CMK (cell line): ENCODE data around the gene UGT1A7.
"Not testable (repeated sequence)": the region's sequence is repeated elsewhere in the genome, so short reads cannot be mapped to it uniquely, and the experiment has no call there.

ENCODE experiments used
- DNase-seq: peaks from one replicate; pipeline ENCODE4 v3.0.0-alpha.2; 2010; ENCODE audit warnings: low read depth

The UGT1A7 gene

DNA sequence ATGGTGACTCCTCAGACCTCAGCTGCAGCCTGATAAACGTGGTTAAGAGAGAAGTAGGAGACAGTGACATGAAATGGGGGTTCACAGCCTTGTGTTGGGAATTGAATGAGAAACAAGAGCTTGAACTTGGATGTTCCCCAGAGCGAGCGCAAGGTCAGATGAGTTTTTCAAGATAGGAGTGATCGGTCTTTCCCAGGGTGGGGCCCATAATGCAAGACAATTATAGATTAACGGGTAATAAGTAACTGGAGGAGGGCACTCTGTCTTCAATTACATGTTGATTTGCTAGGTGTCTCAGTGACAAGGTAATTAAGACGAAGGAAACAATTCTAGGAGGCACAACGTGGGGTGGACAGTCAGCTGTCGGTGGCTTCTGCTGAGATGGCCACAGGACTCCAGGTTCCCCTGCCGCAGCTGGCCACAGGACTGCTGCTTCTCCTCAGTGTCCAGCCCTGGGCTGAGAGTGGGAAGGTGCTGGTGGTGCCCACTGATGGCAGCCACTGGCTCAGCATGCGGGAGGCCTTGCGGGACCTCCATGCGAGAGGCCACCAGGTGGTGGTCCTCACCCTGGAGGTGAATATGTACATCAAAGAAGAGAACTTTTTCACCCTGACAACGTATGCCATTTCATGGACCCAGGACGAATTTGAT is 31.0 kb downstream of the UGT1A7 start, which contains the start of gene UGT1A5:
TSS of gene UGT1A5 (plus strand) at position 297 of the 651 bp plus-strand sequence. CDS start at position 382, 85 bp downstream.
- DNase-seq, result no peak

DNA sequence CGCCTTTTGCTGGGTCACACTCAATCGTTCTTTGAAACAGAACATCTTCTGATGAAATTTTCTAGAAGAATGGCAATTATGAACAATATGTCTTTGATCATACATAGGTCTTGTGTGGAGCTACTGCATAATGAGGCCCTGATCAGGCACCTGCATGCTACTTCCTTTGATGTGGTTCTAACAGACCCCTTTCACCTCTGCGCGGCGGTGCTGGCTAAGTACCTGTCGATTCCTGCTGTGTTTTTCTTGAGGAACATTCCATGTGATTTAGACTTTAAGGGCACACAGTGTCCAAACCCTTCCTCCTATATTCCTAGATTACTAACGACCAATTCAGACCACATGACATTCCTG is 31.5 kb downstream of the UGT1A7 start:
- DNase-seq, result no peak

DNA sequence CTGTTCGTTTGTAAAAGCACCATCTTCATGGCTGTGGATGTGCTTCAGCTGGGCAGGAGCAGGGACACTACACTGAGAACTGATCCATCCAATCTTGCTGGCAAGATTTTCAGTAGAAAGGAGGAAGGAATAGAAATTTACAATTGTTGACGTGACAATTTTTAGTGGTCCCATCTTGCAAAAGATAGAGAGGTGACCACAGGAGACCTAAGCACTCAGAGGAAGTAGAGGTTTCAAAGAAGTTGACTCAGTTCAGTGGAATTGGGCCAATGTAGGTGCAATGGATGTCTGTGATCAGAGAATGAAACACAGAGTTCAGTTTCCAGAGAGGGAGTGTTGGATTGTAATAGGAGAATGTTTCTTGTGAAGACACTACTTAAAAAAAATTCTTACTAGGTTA is 32.4 kb downstream of the UGT1A7 start:
- DNase-seq, result no peak

DNA sequence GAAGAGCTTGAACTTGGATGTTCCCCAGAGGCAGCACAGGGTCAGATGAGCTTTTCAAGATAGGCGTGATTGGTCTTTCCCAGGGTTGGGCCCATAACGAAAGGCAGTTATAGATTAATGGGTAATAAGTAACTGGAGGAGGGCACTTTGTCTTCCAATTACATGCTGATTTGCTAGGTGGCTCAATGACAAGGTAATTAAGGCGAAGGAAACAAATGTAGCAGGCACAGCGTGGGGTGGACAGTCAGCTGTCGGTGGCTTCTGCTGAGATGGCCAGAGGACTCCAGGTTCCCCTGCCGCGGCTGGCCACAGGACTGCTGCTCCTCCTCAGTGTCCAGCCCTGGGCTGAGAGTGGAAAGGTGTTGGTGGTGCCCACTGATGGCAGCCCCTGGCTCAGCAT is 36.9 kb downstream of the UGT1A7 start, which contains the start of gene UGT1A4:
TSS of gene UGT1A4 (plus strand) at position 185 of the 400 bp plus-strand sequence. CDS start at position 270, 85 bp downstream.
- no peak for DNase-seq

DNA sequence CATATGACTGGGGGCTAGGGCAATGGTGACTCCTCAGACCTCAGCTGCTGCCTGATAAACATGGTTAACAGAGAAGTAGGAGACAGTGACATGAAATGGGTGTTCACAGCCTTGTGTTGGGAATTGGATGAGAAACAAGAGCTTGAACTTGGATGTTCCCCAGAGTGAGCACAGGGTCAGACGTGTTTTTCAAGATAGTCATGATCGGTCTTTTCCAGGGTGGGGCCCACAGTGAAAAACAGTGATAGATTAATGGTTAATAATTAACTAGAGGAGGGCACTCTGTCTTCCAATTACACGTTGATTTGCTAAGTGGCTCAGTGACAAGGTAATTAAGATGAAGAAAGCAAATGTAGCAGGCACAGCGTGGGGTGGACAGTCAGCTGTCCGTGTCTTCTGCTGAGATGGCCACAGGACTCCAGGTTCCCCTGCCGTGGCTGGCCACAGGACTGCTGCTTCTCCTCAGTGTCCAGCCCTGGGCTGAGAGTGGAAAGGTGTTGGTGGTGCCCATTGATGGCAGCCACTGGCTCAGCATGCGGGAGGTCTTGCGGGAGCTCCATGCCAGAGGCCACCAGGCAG is 47.1 kb downstream of the UGT1A7 start, which contains the start of gene UGT1A3:
TSS of gene UGT1A3 (plus strand) at position 320 of the 579 bp plus-strand sequence. CDS start at position 405, 85 bp downstream.
- DNase-seq, result no peak

DNA sequence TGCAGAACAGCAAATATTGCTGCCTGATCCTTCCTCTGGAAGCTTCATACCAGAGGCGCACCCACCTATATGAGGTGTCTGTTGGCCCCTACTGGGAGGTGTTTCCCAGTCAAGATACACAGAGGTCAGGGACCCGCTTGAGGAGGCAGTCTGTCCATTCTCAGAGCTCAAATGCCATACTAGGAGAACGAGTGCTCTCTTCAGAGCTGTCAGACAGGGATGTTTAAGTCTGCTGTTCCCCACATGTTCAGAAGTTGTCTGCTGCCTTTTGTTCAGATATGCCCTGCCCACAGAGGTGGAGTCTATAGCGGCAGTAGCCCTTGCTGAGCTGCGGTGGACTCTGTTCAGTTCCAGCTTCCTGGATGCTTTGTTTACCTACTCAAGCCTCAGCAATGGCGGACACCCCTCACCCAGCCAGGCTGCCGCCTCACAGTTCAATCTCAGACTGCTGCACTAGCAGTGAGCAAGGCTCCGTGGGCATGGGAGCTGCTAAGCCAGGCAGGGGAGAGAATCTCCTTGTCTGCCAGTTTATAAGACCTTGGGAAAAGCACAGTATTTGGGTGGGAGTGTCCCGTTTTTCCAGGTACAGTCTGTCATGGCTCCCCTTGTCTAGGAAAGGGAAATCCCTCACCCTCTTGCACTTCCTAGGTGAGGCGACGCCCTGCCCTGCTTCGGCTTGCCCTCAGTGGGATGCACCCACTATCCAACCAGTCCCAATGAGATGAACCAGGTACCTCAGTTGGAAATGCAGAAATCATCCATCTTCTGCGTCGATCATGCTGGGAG is 55.4 kb downstream of the UGT1A7 start:
- DNase-seq, result not testable (repeated sequence)

DNA sequence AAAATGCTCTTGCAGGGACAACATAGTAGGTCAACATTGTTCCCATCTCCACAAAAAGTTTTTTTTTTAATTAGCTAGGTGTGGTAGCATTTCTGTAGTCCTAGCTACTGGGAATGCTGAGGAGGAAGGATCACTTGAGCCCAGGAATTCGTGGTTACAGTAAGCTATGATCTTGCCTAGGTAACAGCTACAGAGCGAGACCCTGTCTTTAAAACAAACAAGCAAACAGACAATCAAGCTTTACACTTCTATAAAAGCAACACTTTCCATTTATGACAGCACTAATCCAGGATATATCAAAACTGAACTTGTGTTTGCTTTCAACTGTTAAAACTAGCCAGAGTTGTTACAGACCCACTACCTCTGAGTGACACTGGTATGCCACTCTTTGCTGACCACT is 59.2 kb downstream of the UGT1A7 start:
- no peak for DNase-seq

DNA sequence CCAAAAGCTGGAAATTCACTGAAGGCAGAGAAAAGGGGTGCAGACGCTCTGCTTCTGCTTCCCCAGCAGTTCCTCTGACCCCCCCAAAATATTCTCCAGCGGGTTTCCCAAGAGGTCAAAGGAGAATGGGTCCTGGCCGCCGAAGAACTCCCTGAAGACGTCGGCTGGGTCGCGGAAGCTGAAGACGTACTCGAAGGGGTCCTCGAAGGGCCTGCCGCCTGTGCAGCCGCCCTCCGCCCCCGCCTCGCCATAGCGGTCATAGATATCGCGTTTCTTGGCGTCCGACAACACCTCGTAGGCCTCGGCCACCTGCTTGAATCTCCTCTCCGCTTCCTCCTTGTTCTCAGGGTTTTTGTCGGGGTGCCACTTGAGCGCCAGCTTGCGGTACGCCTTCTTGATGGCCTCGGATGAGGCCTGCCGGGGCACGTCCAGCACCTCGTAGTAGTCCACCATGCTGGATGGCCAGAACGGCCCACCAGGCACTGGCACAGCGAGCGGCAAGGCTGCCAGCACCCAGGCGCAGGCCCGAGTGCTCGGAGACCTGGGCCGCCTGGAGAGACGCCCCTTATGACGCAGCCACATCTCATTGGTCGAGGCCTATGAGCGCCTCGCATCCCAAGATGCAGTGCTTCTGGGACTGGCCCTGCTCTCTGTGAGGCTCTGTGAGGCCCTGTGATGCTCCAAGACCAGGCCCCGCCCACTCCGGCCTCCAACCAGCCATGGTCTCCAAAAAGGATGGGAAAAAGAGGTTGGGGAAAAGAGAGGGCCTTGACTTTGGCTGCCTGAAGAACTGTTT is 62.0 kb downstream of the UGT1A7 start:
- DNase-seq, result no peak

DNA sequence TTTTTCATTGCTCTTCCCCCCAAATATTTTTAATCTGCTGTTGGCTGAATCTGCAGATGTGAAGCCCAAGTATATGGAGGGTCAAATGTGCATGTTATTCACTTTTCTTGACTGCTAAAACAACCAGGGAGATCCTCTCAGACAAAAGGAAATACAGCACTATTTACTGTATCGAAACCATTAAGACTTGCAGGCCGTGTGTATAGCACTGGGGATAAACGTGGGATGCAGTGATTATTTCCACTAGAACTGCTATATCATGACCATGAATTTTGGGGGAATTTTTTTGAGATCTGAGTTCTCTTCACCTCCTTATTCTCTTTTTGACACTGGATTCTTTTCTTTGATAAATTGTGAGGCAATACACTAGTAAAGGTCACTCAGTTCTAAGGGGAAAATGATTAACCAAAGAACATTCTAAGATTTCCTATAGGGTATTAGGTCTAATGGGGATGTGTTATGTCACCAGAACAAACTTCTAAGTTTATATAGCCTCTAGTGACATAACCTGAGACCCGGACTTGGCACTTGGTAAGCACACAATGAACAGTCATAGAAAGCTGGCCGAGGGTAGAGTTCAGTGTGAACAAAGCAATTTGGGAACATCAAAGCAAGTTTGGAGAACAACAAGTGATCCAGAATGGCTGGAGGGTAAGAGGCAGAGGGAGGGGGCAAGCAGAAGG is 63.5 kb downstream of the UGT1A7 start:
- no peak for DNase-seq

DNA sequence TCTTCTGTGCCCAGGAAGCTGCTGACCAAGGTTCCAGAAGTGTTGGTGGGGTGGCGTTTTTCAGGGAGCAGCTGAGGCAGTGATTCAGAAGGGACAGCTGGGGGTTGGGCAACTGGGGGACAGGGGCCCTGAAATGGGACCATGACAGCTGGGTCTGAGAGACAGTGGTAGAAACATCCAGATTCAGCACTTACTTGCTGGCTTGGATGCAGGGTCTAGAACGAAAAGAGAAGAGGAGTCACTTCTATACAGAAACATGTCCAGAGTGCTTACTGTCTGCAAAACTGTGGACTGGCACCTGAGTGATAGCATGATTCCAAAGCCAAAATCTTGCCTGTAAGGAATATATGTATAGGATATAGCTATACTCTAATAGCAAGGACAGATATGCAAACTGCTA is 64.1 kb downstream of the UGT1A7 start:
- DNase-seq, result not testable (repeated sequence)

DNA sequence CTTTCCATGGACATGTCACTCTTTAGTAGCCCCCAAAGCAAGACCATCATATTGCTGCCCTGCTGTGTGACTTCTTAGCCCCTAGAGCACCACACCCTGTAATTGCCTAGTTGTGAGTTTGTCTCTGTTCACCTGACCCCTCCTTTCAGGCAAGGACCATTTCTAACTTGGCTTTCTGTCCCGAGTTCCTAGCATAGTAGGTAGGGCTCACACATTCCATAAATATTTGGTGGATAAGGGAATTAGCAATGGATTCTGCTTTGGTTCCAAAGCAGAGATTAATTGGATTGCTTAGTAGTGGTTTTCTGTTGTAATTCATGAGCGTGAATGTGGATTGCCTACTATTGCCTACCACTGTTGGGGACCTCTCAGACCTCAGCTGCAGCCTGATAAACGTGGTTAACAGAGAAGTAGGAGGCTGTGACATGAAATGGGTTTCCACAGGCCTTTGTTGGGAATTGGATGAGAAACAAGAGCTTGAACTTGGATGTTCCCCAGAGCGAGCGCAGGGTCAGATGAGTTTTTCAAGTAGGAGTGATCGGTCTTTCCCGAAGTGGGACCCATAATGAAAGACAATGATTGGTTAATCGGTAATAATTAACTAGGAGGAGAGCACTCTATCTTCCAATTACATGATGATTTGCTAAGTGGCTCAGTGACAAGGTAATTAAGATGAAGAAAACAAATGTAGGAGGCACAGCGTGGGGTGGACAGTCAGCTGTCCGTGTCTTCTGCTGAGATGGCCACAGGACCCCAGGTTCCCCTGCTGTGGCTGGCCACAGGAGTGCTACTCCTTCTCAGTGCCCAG is 65.0 kb downstream of the UGT1A7 start:
- DNase-seq, result no peak

DNA sequence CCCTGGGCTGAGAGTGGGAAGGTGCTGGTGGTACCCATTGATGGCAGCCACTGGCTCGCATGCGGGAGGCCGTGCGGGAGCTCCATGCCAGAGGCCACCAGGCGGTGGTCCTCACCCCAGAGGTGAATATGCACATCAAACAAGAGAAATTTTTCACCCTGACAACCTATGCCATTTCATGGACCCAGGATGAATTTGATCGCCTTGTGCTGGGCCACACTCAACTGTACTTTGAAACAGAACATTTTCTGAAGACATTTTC is 65.5 kb downstream of the UGT1A7 start:
- no peak for DNase-seq

DNA sequence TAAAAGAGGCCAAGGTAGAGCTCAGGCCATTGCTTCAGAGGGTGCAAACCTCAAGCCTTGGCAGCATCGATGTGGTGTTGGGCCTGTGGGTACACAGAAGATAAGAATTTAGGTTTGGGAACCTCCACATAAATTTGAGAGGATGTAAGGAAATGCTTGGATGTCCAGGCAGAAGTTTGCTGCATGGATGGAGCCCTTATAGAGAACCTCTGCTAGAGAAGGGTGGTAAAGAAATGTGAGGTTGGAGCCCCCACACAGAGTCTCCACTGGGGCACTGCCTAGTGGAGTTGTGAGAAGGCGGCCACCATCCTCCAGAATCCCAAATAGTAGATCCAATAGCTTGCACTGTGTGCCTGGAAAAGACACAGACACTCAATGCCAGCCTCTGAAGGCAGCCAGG is 69.0 kb downstream of the UGT1A7 start:
- DNase-seq, result not testable (repeated sequence)

DNA sequence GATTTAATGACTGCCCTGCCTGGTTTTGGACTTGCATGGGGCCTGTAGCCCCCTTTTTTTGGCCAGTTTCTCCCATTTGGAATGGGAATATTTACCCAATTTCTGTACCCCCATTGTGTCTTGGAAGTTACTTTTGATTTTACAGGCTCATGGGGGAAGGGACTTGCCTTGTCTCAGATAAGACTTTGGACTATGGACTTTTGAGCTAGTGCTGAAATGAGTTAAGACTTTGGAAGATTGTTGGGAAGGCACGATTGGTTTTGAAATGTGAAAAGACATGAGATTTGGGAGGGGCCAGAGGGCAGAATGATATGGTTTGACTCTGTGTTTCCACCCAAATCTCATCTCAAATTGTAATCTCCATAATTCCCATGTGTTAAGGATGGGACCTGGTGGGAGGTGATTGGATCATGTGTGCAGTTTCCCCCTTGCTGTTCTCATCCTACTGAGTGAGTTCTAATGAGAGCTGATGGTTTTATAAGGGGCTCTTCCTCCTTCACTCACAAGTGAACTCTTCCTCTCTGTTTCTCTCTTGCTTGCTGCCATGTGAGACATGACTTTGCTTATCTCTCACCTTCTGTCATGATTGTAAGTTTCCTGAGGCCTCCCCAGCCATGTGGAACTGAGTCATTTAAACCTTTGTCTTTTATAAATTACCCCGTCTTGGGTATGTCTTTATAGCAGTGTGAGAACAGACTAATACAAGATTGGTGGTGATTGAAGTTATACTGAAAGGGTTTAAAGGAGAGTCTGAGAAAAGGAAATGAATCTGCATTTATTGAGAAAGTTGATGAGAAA is 69.7 kb downstream of the UGT1A7 start:
- DNase-seq, result not testable (repeated sequence)

DNA sequence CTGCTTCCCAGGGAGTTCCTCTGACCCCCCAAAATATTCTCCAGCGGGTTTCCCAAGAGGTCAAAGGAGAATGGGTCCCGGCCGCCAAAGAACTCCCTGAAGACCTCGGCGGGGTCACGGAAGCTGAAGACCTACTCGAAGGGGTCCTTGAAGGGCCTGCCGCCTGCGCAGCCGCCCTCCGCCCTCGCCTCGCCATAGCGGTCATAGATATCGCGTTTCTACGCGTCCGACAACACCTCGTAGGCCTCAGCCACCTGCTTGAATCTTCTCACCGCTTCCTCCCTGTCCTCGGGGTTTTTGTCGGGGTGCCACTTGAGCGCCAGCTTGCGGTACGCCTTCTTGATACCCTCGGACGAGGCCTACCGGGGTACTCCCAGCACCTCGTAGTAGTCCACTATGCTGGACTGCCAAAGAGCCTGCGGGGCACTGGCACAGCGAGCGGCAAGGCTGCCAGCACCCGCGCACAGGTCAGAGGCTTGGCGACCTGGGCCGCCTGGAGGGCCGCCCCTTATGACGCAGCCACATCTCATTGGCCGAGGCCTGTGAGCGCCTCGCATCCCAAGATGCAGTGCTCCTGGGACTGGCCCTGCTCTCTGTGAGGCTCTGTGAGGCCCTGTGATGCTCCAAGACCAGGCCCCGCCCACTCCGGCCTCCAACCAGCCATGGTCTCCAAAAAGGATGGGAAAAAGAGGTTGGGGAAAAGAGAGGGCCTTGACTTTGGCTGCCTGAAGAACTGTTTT is 73.3 kb downstream of the UGT1A7 start:
- DNase-seq, result no peak

DNA sequence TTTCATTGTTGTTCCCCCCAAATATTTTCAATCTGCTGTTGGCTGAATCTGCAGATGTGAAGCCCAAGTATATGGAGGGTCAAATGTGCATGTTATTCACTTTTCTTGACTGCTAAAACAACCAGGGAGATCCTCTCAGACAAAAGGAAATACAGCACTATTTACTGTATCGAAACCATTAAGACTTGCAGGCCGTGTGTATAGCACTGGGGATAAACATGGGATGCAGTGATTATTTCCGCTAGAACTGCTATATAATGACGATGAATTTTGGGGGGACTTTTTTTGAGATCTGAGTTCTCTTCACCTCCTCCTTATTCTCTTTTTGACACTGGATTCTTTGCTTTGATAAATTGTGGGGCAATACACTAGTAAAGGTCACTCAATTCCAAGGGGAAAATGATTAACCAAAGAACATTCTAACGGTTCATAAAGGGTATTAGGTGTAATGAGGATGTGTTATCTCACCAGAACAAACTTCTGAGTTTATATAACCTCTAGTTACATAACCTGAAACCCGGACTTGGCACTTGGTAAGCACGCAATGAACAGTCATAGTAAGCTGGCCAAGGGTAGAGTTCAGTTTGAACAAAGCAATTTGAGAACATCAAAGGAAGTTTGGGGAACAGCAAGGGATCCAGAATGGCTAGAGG is 74.9 kb downstream of the UGT1A7 start:
- no peak for DNase-seq

DNA sequence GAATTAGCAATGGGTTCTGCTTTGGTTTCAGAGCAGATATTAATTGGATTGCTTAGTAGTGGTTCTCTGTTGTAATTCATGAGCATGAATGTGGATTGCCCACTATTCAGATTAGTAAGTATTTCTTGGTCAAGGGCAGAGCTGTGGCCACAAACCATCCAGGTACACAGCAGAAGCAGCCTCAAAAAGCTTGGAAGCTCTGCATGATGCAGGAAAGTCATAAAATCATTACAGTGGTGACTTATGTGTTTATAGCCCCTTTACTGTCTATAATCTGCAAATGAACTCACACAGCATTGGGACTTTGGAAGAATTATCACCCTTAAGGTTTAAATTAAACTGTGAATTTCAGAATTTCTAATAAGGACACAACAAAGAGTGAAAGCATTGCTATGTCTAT is 76.4 kb downstream of the UGT1A7 start:
- DNase-seq, result no peak

DNA sequence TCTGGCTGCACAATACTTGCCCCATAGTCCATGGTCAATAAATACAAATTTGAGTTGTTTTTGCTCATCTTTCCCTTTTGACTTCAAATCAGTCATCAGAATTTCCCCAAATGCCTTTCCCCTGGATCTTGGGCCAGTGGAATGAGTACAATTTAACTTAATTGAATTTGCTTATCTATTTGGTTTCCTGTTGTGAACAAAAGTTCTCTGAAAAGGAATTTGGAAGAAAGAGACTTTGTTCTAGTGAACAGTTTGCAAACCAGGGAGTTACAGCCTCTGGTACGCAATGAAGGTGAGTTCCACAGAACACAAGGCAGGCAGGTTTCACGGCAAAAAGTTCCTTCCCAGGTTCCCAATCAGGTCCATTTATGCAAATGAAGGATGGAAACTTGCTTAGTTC is 77.1 kb downstream of the UGT1A7 start:
- DNase-seq, result no peak

DNA sequence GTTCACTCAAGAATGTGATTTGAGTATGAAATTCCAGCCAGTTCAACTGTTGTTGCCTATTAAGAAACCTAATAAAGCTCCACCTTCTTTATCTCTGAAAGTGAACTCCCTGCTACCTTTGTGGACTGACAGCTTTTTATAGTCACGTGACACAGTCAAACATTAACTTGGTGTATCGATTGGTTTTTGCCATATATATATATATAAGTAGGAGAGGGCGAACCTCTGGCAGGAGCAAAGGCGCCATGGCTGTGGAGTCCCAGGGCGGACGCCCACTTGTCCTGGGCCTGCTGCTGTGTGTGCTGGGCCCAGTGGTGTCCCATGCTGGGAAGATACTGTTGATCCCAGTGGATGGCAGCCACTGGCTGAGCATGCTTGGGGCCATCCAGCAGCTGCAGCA is 78.3 kb downstream of the UGT1A7 start, which contains the start of gene UGT1A1:
TSS of gene UGT1A1 (plus strand) at position 228 of the 400 bp plus-strand sequence. CDS start at position 246, 18 bp downstream.
- DNase-seq, result no peak
